HG02588 (cell line): ENCODE results near the gene AKT3.
"Not testable (repeated sequence)": the region's sequence is repeated elsewhere in the genome, so short reads cannot be mapped to it uniquely, and the experiment has no call there.

ENCODE experiments used
- ATAC-seq: cut with Tn5 transposase; IDR thresholded peaks from one replicate; pipeline ENCODE4 v1.9.1; 2021; ENCODE audit warnings: mild to moderate bottlenecking, moderate library complexity; ENCODE audit not compliant: unreplicated experiment

The AKT3 gene

DNA sequence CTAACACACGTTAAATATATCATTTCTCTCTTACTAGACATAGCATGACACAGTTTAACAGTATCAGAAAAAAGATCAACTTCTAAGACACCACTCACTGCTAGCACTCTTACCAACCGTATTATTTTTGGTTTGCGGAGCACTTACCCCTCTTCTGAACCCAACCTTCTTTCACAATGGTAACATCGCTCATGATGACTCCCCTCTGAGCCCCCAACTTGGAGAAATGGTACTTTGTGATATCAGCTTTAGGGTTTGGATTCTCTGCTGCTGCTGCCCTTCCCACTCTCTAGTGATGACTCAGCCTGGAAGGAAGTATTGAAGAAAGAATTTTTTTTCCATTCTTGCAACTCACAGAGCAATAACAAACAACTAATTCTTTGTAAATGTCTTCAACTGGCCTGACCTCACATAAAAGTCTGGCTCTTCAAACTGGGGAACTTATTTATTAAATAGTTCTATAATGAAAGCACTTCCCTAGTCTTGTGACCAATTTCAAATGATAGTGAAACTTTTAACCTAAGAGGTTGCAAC is 7.0 kb downstream of the AKT3 start:
- ATAC-seq = no peak

DNA sequence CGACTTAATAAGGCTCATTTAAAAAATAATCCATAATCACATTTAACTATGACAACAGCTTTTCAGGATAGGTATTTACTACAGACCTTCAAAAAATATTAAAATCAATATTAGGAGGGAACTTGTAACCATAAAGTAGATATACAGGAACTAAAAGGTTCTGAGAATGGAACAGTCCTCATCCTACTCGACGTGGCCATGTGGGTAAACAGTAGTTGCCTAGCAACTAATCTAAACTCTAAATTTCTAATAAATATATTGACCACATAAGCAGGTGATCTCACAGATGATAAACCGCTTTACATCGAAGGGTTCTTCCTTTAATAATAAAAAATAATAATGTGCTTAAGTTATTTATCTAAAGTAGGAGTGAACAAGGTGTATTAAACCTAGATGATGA is 7.9 kb downstream of the AKT3 start:
- no peak for ATAC-seq

DNA sequence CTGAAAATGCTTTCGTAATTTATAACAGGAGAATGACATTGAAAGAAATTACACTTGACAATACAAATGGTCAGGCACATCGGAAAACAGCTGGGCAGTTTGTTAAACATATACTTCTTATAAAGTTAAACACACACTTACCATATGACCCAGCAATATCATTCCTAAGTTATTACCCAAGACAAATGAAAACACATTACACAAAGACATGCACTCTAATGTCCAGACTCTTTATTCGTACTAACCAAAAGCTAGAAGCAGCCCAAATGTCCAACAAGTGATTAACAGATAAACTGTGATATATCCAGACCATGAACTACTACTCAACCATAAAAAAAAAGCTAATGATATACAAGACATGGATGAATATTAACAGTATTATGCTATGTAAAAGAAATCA is 8.5 kb downstream of the AKT3 start:
- no peak for ATAC-seq

DNA sequence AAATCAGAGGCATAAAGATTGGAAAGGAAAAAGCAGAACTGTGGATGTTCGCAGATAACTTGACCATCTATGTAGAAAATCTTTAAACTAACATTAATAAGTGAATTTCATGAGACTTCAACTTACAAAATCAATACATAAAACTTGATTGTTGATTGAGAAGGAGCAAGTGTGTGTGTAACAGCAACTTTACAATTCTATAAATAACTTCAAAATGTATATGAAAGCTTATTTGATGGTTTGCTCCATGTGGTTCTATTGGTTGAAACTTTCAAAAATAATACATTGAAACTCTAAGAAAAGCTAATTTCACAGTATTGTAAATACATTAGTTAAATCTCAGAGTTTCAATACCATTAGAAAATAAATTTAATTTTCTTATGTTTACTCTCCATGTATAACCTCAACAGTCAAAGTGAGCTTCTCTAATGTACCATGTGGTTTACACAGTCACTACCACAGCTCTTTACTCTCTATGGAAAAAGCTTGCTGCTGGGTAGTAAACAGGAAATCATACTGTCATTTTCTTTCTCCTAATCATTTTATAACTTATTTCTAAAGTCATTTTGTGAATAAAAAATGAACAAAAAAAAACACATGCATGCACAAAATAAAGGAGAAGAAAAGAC is 12.0 kb downstream of the AKT3 start:
- ATAC-seq = peak; percentile 74

DNA sequence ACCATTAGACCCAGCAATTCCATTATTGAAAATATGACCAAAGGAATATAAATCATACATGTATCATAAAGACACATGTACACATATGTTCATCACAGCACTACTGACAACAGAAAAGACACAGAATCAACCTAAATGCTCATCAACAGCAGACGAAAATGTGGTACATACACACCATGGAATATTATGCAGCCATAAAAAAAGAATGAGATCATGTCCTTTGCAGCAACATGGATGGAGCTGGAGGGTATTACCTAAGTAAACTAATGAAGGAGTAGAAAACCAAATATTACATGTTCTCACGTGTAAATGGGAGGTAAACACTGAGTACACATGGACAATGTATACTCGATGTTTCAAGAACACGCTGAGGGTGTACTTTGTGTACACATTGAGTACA is 15.9 kb downstream of the AKT3 start:
- ATAC-seq = no peak

DNA sequence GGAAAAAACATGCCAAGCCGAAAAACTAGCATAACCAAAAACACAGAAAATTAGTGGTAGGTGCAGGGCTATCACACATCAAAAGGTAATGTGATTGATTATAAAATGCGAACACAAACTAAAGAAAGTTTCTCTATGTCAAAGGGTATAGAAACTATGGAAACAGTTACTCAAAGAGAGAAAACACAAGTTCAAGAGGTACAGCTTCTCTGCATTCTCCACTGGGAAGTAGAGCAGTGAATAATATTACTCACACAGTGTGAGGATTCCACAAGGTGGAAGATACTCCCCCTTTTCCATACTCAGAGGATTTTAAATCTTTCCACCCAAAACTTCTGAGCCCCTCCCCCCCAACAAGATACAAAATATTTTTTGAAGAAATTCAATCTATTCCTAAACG is 18.6 kb downstream of the AKT3 start:
- ATAC-seq = no peak

DNA sequence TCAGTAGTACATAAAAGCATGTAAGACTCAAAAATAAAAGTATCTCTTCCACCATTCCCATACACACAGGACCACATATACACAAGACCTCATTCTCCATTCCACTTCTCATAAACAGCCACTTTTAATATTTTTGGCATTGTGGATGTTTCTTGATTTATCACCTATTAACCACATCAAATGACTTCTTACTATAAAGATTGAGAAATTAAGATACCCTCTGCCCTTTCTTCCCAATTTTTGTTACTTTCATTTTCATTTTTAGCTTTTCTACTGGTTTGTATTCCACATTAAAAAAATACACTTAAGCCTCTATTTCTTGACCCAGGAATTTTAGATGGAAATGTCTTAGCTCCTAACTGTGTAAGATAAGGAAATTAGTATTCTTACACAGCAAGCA is 22.8 kb downstream of the AKT3 start:
- ATAC-seq = no peak

DNA sequence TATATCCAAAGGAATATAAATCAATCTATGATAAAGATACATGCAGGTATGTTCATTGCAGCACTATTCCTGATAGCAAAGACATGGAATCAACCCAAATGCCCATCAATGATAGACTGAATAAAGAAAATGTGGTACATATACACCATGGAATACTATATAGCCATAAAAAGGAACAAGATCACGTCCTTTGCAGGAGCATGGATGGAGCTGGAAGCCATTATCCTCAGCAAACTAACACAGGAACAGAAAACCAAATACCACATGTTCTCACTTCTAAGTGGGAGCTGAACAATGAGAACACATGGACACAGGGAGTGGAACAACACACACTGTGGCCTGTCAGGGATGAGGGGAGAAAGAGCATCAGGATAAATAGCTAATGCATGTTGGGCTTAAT is 25.1 kb downstream of the AKT3 start:
- not testable (repeated sequence) for ATAC-seq

DNA sequence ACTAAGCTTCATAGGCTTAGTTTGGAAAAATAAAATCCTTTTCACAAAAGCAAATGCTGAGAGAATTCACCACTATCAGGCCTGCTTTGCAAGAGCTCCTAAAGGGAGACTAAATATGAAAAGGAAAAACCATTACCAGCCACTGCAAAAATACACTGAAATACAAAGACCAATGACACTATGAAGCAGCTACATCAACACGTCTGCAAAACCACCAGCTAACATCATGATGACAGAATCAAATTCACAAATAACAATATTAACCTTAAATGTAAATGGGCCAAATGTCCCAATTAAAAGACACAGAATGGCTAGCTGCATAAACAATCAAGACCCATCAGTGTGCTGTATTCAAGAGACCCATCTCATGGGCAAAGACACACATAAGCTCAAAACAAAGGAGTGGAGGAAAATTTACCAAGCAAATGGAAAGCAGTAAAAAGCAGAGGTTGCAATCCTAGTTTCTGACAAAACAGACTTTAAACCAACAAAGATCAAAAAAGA is 28.8 kb downstream of the AKT3 start:
- ATAC-seq = no peak

DNA sequence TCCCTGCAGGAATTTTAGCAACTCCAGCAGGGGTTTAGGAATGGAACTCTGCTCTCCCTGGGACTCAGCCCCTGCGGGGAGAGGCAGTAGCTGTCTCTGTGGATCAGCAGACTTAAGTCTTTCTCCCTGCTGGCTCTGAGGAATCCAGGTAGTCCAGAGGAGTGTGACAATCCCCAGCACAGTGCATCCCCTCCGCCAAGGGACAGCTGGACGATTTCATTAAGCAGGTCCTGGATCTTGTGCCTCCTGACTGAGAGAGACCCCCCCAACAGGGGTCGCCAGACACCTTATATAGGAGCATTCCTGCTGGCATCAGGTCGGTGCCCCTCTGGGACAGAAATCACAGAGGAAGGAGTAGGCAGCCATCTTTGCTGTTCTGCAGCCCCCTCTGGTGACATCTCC is 30.6 kb downstream of the AKT3 start:
- no peak for ATAC-seq

DNA sequence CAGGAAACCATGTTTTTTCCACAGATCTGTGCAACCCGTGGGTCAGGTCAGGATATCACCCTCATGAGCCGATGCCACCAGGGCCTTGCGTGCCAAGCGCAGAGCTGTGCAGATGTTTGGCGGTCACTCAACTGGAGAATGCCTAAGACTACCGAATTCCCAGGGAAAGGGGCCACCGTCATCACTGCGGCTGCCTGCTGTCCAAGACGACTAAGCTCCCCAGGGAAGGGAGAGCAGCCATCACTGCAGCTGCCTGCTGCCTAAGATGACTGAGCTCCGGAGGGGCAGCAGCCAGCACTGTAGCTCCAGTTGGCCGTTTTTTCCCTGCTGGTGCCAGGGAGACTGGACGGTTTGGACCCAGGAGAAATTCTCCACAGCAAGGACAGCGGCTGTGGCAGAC is 31.1 kb downstream of the AKT3 start:
- ATAC-seq = no peak

DNA sequence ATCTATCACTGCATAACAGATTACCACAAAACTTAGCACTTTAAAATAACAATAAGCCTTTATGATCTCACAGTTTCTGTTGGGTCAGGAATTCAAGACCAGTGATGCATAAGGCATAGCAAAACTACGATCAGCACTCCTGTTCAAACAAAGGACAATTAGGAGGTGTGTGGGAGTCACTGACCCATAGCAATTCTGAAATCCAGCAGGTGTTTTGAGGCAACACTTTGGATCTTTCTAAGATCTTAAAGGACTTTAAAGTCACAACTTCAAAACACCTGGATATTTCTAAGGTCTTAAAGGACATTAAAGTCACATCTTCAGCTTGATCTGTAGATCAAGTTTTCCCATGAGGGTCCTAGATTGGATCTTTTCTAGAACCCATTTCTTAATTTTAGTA is 35.3 kb downstream of the AKT3 start:
- no peak for ATAC-seq

DNA sequence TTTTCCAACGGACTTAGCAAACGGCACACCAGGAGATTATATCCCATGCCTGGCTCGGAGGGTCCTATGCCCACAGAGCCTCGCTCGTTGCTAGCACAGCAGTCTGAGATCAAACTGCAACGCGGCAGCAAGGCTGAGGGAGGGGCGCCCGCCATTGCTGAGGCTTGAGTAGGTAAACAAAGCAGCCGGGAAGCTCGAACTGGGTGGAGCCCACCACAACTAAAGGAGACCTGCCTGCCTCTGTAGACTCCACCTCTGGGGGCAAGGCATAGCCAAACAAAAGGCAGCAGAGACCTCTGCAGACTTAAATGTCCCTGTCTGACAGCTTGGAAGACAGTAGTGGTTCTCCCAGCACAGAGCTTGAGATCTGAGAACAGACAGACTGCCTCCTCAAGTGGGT is 42.7 kb downstream of the AKT3 start:
- not testable (repeated sequence) for ATAC-seq

DNA sequence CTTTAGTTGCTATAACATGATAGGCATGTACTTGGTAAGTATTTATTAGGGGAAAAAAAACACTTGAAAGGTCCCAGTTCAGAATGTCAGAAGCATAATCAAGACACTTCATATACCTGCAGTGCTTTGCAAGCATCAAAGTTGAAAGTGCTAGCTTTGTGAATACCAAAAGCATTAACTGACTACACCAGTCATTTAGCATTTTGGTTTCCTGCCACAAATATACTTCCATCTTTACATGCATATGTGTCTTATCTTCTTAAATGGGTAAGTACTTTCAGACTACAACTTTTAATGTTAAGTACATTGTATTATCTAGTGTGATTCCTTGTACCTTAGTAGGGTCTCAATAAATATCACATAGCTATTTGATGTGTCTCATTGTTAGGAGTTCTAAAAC is 43.7 kb downstream of the AKT3 start:
- ATAC-seq = no peak

DNA sequence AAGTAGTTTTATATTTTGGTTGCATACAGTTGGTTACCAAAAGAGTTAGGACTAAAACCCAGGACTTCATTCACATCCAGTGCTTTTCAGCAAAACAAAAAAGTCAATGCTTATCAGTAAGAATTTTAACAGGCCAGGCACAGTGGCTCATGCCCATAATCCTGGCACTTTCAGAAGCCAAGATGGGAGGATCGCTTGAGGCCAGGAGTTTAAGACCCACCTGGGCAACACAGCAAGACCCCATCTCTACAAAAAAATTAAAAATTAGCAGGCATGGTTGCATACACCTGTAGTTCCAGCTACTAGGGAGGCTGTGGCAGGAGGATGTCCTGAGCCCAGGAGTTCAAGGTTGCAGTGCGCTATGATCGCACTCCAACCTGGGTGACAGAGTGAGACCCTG is 47.3 kb downstream of the AKT3 start:
- no peak for ATAC-seq

DNA sequence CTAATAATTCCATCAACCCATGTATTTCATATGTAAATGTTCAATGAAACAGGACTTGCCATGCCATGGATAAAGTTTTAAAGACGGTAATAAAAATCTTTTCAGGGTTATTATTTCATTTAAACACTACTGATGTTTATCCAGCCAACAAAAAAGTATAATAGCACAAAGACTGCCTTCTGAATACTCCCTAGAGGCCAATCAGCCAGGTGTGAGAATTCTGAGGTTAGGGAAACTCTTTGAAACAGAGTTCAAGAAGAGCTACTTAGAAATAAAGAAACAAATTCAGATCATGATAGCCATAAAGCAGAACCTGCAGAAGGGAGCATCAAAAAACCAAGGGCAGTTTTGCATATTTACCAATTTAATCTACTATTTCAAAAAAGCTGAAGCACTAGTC is 48.7 kb downstream of the AKT3 start:
- no peak for ATAC-seq

DNA sequence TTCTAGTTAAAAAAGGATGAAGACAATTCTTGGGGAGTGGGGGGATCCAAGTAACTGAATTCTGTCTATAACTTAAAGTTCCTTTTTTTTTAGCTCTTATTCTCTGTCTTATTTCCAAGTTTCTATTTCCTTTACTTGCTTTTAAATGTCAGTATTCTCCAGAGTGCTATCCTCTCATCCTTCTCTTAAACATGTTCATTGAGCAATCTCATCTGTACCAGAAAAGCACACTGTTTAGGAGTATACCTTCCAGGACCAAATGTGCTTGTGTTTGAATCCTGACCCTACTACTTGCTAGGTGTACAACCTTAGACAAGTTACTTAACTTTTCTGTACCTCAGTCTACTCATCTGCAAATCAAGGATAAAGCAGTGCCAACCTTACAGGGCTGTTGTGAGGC is 50.1 kb downstream of the AKT3 start:
- no peak for ATAC-seq

DNA sequence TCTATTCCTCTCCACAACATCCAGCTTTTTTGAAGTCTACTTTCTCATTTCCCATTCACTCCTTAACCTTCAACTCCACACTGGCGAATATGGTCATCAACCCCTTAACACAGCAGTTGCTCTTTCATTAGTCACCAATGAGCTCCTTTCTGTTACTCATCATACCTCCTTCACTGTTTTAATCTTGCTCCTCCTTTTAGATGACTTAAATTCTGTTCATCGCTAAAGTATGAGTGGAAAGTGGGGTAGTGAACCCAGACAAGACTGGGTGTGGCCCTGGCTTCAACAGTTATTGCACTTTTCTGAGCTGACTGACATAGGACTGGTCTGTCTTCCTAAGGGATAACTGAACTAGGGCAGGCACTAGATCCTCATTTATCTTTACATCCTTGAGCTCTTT is 51.3 kb downstream of the AKT3 start:
- no peak for ATAC-seq

DNA sequence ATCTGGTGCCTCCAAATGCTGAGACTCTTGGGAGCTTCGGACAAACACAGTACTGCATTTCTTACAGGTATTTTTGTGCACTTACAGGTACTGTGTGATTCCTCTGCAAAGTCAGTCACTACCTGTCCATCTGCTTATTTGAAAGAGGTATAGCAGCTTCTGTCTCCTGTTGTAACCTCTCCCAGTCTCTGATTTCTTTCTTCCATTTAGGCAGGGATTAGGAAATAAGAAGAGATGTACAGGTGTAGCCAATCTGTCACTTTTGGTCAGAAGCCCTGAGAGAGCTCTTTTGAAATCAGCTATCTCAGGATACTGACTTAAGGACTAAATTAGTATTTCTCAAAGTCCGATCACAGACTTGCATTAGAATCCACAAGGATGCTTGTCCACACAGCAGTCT is 54.0 kb downstream of the AKT3 start:
- no peak for ATAC-seq

DNA sequence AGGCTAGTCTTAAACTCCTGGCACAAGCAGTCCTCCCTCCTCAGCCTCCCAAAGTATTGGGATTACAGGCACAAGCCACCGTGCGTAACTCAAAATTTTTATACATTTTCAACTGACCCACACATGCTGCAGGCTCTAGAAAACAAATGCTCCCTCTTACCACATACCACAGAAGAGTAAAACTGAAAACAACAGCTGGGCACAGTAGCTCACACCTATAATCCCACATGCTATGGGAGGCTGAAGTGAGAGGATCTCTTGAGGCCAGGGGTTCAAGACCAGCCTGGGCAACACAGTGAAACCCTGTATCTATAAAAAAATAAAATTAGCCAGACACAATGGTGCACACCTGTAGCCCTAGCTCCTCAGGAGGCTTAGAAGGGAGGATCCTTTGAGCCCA is 56.7 kb downstream of the AKT3 start:
- no peak for ATAC-seq

DNA sequence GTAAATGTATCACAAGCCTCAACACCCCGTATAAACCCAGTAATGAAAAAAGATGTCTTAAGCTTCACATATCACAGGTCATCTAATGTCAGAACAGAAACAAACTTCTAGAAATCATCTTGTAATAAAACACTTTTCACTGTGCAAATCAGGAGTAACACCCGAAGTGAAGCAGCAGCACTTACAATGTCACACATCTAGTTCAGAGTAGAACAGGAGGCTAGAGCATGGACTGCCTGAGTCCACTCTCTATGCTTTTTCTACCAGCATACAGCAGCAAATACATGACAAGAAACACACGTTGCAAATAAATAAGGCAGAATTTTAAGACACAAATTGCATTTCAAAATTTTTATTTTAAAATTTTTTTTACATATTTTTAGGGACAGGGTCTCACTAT is 57.2 kb downstream of the AKT3 start:
- no peak for ATAC-seq

DNA sequence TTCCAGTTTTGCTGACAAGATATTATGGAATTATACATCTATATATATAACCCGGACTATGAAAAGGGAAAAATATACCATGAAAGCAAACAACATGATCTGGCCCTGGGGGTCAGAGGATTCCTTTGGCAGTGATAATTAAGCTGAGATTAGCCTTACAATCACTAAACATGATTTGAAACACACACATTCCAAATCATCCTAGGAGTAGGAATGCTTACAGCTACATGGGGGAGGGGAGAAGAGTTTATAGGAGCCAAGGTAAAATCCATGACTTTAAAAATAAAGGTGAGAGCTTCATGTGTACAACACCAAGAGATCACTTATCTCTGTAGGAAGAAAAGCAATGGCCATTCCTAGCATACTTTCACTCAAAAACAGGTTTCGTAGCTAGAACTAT is 57.6 kb downstream of the AKT3 start:
- ATAC-seq = no peak

DNA sequence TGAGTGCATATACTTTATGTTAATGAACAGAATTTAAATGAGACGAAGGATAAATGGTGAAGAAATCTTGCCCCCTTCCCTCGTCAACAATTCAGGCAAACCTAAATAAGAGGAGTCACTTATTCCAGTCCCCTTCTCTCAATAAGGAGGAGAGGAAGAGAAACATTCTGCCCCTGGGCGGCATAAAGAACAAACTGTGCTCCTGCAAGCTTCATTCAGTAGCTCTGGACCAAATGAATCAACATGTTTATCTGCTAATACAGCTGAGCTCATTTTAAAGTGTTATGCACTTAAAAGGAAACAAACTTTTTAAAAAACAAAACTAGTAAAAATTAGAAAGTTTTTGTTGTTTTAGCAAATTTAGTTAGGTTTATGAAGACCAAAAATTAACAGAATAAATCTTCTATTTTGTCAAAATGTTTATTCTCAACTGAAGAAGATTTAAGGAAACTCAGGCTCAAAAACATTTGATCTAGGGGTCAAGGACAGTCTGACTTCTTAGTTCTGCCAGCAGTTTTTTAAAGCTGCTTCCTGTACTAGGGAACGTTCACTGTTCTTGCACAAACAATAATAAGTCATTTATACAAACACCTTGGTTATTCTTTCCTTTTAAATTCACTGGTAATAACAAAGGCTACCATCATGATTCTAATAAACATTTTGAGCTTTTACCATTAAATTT is 58.3 kb downstream of the AKT3 start:
- ATAC-seq = no peak
